HG03520 (cell line): ENCODE measurements around the gene ABR.
"Not testable (repeated sequence)": the region's sequence is repeated elsewhere in the genome, so short reads cannot be mapped to it uniquely, and the experiment has no call there.

Experiments used
- ATAC-seq: cut with Tn5 transposase; IDR thresholded peaks from one replicate; pipeline ENCODE4 v1.9.1; 2021; ENCODE audit warnings: mild to moderate bottlenecking, moderate library complexity; ENCODE audit not compliant: unreplicated experiment

The ABR gene

DNA sequence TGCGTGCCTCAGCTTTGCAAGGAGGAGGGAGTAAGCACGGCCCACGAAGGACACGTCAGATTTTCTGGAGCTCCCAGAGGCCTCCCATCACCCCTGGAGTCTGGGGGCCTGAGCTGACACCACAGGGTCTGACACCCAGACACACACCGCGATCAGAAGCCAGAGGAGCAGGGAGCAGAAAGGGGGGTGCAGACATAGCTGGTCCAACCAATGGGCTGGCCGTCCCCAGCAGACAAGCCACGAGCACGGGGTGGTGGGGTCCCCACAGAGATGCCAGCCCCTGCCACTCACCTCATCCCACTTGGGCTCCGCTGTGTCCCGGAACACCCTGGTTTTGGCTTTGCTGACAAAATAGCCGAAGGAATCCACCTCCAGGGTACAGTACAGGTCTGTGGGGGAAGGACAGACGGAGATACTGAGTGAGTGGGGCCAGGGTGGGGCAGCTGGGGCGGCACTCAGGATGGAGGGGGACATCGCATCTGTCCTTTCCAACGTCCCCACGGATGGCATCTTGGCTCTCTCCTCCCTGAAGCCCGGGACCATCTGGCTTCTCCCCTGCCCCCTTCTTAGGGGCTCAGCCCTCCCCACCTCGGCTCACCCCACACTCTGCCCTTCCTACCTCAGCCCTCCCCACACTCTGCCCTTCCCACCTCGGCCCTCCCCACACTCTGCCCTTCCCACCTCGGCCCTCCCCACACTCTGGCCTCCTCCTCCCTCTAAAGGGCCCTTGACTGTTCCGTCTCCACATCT is 129.4 kb downstream of the ABR start:
- no peak for ATAC-seq

DNA sequence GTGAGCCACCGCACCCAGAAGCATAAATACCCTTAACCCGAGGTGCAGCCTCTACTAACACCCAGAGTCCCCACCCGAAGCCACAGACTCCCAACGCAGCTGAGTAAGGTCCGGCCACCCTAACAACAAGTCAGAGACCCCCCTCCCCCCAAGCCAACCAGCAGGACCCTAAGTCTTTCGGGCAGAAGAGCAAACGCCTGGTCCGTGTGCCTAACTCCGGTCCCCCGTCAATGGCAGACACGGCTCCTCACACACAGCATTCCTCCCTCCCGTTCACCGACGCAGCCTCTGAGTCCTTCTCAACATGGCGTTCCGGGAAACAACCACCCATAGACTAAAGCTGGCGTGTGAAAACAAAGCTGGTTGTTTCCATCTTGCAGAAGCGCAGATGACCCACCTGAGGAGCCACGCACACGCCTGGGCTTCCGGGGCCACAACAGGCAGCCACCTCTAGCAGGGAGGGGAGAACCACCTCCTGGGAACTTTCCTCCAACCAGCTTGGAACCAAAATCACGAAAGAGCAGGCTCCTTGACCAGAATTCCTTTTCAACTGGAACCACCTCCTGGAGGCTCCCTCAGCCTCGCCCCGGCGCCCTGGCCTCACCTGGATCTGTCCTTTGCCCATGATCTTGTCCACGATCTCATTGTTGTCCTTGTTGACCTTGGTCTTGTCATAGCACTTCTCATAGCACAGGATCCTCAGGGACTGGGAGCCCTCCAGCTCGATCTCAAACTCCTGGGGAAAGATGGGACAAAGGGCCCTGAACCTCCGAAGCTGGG is 130.1 kb downstream of the ABR start:
- ATAC-seq: no peak

DNA sequence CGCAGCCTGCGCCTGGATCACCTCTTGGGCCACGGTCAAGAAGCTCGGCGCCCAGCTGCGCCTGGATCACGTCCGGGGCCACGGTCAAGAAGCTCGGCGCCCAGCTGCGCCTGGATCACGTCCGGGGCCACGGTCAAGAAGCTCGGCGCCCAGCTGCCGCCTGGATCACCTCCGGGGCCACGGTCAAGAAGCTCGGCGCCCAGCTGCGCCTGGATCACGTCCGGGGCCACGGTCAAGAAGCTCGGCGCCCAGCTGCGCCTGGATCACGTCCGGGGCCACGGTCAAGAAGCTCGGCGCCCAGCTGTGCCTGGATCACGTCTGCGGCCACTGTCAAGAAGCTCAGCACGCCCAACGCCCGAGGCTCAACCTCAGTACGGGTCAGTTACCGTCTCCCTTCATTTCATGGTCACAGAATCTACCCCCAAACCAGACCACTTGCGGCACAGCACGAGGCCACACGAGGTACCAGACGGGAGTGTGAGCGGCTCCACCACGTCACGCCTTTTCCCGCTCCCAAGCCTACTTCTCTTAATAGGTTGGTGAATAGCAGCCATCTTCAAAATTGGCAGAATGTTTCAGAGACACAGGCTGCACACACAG is 131.2 kb downstream of the ABR start:
- not testable (repeated sequence) for ATAC-seq

GRCh38 chr17:1047879-1048470 is 131.8 kb downstream of the ABR start:
- ATAC-seq: no peak

DNA sequence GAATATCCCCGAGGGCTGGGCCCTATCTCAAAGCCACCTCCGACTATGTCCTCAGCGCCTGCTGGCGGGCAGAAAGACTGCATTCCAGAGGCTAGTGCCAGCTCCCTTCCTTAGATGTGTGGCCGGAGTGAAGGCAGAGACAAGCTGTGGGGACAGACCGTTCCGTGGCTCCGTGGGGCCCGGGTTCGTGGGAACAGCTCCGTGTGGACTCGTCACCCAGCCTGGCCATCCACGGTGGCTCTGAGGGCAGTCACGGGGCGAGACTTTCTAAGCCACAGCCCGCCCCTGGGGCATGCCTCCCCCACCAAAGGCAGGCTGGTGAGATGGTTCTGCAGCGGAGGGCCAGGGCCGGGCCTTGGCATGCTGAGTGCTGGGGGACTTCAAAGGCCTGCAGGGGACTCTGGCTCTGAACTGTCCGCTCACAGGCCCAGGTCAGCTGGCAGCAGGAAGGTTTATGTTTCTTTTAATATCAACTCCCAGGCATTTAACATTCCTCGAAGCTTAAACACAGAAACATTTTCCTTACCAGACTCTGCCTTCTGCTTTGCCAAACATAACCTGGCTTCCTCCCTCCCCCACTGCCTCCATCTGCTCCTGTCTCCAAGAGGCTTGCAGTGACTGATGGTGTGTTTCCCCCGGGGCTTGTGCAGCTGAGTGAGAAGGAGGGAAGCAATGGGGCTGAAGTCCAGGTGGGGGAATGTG is 132.5 kb downstream of the ABR start:
- no peak for ATAC-seq

GRCh38 chr17:1045456-1045855 is 134.3 kb downstream of the ABR start:
- no peak for ATAC-seq

- ATAC-seq: not testable (repeated sequence)
Measured at GRCh38 chr17:1044387-1045009, 135.3 kb downstream of the ABR start.

DNA sequence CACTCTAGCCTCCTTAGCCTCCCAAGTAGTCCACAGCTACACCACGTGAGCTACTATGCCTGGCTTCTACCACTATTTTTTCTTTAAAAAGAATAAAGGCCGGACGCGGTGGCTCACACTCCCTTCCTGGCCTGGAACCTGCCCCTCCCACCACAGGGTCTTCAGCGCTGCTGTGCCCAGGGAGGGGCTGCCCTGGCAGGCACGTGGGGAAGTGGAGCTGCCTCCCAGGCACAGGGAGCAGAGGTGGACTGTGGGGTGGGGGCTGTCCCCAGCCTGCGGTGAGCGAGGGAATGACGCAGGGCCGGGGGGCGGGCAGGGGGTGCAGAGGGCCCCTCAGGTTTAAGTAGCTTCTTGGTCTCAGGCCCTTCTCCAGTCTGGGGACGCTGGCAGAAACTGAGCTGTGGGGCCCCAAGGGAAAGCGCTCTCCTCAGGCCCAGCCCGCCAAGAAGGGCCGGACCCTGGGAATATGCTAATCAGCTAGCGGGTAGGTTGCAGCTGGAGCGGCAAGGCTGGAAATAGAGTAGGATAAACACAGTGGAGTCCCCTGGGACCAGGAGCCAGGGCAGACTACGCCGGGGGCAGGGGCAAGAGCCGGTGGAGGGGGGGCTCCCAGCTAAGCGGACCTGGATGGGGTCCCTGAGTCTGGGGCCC is 136.1 kb downstream of the ABR start:
- no peak for ATAC-seq

DNA sequence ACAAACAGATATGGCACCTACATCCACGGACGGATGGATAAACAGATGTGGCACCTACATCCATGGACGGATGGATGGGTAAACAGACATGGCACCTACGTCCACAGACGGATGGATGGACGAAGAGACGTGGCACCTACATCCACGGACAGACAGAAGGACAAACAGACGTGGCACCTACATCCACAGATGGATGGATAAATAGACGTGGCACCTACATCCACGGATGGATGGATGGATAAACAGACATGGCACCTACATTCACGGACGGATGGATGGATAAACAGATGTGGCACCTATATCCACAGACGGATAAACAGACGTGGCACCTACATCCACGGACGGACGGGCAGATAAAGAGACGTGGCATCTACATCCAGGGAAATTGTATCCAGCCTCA is 137.3 kb downstream of the ABR start:
- no peak for ATAC-seq

- no peak for ATAC-seq
Measured at GRCh38 chr17:1041746-1042145, 138.0 kb downstream of the ABR start.

GRCh38 chr17:1040216-1040600 is 139.6 kb downstream of the ABR start:
- ATAC-seq: no peak

- no peak for ATAC-seq
Measured at GRCh38 chr17:1039511-1040215, 140.1 kb downstream of the ABR start.

DNA sequence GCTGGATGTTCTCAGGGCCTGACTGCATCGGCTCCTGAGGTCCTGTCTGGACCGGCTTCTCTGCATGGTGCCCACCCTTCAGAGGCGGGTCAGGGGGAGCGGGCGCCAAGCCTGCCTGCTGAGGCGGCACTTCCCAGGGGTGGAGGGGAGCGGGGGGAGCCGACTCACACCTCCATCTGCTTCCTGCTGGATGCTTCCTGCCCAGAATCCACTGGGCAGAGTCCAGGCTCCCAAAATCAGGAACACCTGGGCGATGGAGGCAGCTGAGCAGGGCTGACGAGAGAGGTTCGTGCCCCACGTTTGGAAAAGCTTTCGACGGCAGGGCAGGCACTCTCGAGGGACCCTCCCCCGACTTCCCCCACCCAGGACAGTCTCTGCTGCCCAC is 140.7 kb downstream of the ABR start:
- no peak for ATAC-seq

GRCh38 chr17:1038459-1039122 is 141.2 kb downstream of the ABR start:
- no peak for ATAC-seq

- ATAC-seq: no peak
Measured at GRCh38 chr17:1037238-1037879, 142.4 kb downstream of the ABR start.

GRCh38 chr17:1036845-1037237 is 142.9 kb downstream of the ABR start:
- no peak for ATAC-seq

DNA sequence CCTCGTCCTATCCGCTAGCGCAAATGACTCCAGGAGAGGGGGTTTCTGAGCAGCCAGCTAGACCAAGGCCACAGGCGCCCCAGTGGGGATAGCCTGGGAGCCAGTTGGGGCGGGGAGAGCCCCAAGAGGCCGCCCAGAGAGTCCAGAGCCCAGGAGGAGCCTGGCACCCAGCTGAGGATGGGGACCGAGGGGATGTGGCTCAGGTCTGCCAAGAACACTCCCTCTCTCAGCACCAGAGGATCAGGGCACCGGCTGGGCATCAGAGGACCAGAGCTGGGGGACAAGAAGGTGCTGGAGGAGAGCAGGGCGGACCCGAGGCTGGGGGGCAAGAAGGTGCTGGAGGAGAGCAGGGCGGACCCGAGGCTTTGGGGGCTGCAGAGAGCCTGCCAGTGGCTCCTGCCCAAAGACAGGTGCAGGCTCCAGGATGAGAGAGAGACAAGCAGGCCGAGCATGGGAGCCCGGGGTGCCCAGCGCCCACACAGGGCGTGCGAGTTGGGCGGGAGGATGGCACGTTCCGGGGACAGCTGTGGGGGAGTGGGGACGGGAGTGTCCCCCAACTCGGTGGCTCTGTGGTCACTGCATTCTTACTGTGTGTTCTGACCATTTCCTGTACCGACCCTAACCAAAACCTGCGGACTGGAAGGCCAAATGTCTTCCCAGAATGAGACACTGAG is 143.5 kb downstream of the ABR start:
- no peak for ATAC-seq
